Ascending aorta (tissue), 2 donors: ENCODE results near the gene ADAMTS3. TPM values are rescaled to one million over a fixed set of nuclear protein-coding genes. Genes with fewer than 3 reads are reported as not detected.

Experiments
- DNase-seq, 2 donors: peaks; one replicate each; pipeline ENCODE4 v3.0.0-alpha.2; 2019; ENCODE audit warnings: low spot score in 2 of 2
- H3K27ac ChIP-seq, 2 donors: fragments of 200-600 bp; sonication (generic); one replicate each; pipeline ENCODE4 v1.5.1; 2016 to 2017; ENCODE audit warnings: mild to moderate bottlenecking in 1 of 2
- H3K27me3 ChIP-seq: fragments of 200-600 bp; sonication (generic); one replicate; pipeline ENCODE4 v1.5.1; 2017
- H3K36me3 ChIP-seq, 2 donors: fragments of 200-600 bp; sonication (generic); one replicate each; pipeline ENCODE4 v1.5.1; 2016
- H3K4me1 ChIP-seq, 2 donors: fragments of 200-600 bp; sonication (generic); one replicate each; pipeline ENCODE4 v1.5.1; 2016 to 2017; ENCODE audit warnings: mild to moderate bottlenecking in 1 of 2
- H3K4me3 ChIP-seq, 2 donors: fragments of 200-600 bp; sonication (generic); one replicate each; pipeline ENCODE4 v1.5.1; 2016 to 2017; ENCODE audit warnings: mild to moderate bottlenecking in 1 of 2
- H3K9me3 ChIP-seq, 2 donors: fragments of 200-600 bp; sonication (generic); one replicate each; pipeline ENCODE4 v1.5.1; 2016
- intact Hi-C: fragments of 100-400 bp; cut with DNase I; formaldehyde crosslinking; loops from one replicate; pipeline ENCODE4 v1.15.1; 2023
- total RNA-seq: library from RNA; depleted of rRNA; stranded (reverse); fragments of >200 nt; gene quantifications from one replicate; pipeline ENCODE4 v1.1.0, GENCODE V29; 2016
- TF ChIP-seq, protein P1 (sequence below), 3 experiments: fragments of 200-600 bp in 2 of 3; fragments of 450-650 bp in 1 of 3; sonication (generic) in 2 of 3; IDR thresholded peaks; one replicate each; pipeline ENCODE4 v1.5.1; 2016 to 2019; ENCODE audit warnings: antibody characterized with exemption in 3 of 3, mild to moderate bottlenecking in 1 of 3, moderate library complexity in 1 of 3

ADAMTS3 gene
- total RNA-seq, 1 donor from 2014 or later, result 2.2 TPM

- no peak for DNase-seq
- no peaks in the 10 kb centered on the region for H3K27me3 ChIP-seq
- intact Hi-C loops, result no loop called here
- TF ChIP-seq, protein P1, sequence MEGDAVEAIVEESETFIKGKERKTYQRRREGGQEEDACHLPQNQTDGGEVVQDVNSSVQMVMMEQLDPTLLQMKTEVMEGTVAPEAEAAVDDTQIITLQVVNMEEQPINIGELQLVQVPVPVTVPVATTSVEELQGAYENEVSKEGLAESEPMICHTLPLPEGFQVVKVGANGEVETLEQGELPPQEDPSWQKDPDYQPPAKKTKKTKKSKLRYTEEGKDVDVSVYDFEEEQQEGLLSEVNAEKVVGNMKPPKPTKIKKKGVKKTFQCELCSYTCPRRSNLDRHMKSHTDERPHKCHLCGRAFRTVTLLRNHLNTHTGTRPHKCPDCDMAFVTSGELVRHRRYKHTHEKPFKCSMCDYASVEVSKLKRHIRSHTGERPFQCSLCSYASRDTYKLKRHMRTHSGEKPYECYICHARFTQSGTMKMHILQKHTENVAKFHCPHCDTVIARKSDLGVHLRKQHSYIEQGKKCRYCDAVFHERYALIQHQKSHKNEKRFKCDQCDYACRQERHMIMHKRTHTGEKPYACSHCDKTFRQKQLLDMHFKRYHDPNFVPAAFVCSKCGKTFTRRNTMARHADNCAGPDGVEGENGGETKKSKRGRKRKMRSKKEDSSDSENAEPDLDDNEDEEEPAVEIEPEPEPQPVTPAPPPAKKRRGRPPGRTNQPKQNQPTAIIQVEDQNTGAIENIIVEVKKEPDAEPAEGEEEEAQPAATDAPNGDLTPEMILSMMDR (IDR thresholded peaks at IDR 0.05), result no peak
- H3K36me3 ChIP-seq, result no peaks in the 10 kb centered on the region
- no peaks in the 10 kb centered on the region for H3K4me1 ChIP-seq
- no peaks in the 10 kb centered on the region for H3K9me3 ChIP-seq
- H3K4me3 ChIP-seq, result no peak overlapping the region
- no peak overlapping the region for H3K27ac ChIP-seq
Measured at GRCh38 chr4:72418458-72418857, 150.6 kb downstream of the ADAMTS3 start.

DNA sequence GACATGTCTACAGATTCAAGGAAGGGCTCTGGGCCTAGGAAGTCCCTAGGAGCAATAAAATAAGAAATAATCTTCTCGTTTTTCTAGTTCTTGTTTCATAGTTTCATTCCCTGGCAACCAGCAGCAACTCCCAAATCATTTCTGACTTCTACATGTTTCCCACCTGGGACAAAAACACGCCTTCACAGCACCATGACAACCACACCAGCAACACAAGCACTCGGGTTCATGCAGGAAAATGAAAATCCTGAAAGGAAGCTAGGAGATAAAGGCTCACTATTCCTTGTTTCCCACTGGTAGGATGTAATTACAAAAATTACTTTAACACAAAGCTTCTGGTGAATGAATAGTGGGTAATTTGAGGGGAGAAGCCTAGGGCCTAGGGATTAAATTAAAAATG is 158.9 kb downstream of the ADAMTS3 start:
- Histone ChIP-seq H3K27me3 (no peaks in the 10 kb centered on the region), H3K4me1 (no peaks in the 10 kb centered on the region), H3K36me3 (no peaks in the 10 kb centered on the region), H3K27ac (no peak overlapping the region), H3K9me3 (no peaks in the 10 kb centered on the region), H3K4me3 (no peak overlapping the region)
- intact Hi-C loops, result no loop called here
- DNase-seq, result no peak
- TF ChIP-seq, protein P1 (IDR thresholded peaks at IDR 0.05), result no peak

GRCh38 chr4:72408568-72408967 is 160.5 kb downstream of the ADAMTS3 start:
- no peaks in the 10 kb centered on the region for H3K27me3 ChIP-seq
- TF ChIP-seq, protein P1 (IDR thresholded peaks at IDR 0.05), result no peak
- no peak overlapping the region for H3K27ac ChIP-seq
- no peaks in the 10 kb centered on the region for H3K4me1 ChIP-seq
- H3K36me3 ChIP-seq, result no peaks in the 10 kb centered on the region
- no peaks in the 10 kb centered on the region for H3K9me3 ChIP-seq
- DNase-seq, result no peak
- intact Hi-C loops, result no loop called here
- no peak overlapping the region for H3K4me3 ChIP-seq

DNA sequence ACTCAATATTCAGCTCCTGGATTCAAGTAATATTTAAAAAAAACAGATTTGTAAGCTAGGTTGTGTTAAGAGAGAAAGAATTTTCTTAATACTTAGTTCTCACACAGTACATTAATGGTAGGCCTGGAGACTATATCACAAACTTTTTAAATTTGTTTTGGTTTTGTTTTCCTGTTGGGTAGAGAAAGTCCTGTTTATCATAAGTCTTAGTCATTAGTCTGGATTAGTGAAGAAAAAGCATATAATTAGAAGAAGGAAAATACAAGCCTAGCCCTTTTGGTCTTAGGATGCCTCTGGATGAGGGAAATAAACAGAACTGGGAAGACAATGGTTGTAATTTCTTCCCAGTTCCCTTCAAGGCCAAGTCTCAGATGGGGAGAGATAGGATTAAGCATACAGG is 163.6 kb downstream of the ADAMTS3 start:
- Histone ChIP-seq H3K27ac (no peak overlapping the region), H3K4me3 (no peak overlapping the region), H3K36me3 (no peaks in the 10 kb centered on the region), H3K4me1 (no peaks in the 10 kb centered on the region), H3K27me3 (no peaks in the 10 kb centered on the region), H3K9me3 (no peaks in the 10 kb centered on the region)
- TF ChIP-seq, protein P1 (IDR thresholded peaks at IDR 0.05), result no peak
- intact Hi-C loops, result no loop called here
- no peak for DNase-seq

DNA sequence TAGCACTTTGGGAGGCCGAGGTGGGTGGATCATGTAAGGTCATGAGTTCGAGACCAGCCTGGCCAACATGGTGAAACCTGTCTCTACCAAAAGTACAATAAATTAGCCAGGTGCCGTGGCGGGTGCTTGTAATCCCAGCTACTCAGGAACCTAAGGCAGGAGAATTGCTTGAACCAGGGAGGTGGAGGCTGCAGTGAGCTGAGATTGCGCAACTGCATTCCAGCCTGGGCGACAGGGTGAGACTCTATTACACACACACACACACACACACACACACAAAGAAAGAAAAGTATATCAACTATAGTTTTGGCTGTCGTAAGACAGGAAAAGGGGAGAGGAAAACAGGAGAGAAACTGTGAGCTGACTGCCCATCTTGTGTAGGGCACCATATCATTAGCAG is 171.7 kb downstream of the ADAMTS3 start:
- Histone ChIP-seq H3K9me3 (no peaks in the 10 kb centered on the region), H3K27me3 (no peaks in the 10 kb centered on the region), H3K4me1 (no peaks in the 10 kb centered on the region), H3K36me3 (no peaks in the 10 kb centered on the region), H3K4me3 (no peak overlapping the region), H3K27ac (no peak overlapping the region)
- intact Hi-C loops, result no loop called here
- TF ChIP-seq, protein P1 (IDR thresholded peaks at IDR 0.05), result no peak
- DNase-seq, result no peak

DNA sequence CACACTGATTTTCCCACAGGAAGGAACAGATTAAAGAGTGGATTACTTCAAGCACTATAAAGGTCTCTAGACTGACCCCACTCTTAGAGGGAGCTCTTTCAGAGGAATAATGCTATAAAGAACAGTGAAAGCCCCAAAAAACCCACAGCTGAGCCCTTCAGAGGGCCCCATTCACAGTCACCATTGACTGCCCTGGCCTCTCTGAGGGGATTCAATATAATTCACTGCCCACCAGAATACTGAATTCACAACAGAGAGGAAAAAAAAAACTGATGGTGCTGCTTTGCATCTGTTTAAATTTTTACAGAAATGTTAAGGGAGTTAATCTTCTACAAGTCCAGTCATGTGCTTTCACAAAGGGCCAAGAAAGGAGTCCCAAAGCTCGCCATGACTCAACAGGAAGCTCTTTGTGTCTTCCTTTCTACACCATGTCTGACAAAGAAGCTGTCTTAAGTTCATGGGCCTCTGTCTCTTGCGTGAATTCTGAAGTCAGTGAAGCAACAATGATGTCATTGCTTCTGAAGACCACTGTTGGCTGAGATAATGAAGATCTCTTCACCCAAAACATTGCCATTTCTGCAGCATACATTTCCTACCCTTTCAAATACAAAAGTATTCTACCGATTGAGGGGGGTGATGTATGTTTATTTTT is 174.9 kb downstream of the ADAMTS3 start:
- TF ChIP-seq, protein P1 (IDR thresholded peaks at IDR 0.05), result no peak
- intact Hi-C loops, result loop anchor here (5.0 kb wide), 1 partner anchor 82 kb away; no protein-coding TSS in a partner anchor
- Histone ChIP-seq H3K27ac (no peak overlapping the region), H3K9me3 (no peaks in the 10 kb centered on the region), H3K36me3 (no peaks in the 10 kb centered on the region), H3K27me3 (no peaks in the 10 kb centered on the region), H3K4me3 (no peak overlapping the region), H3K4me1 (peaks cover 0 to 5% of the 10 kb centered on the region in 2 donors)
- DNase-seq, result no peak
